Loucy (cell line): ENCODE results near the gene CAVIN3.
"Not testable (repeated sequence)": the region's sequence is repeated elsewhere in the genome, so short reads cannot be mapped to it uniquely, and the experiment has no call there.

Experiments
- H2AFZ ChIP-seq: fragments of 200-600 bp; sonication (generic); 2 replicates; pipeline ENCODE4 v1.6.0; 2016; ENCODE audit warnings: antibody characterized with exemption, mild to moderate bottlenecking, low read length, moderate library complexity
- H3F3A ChIP-seq: fragments of 200-600 bp; 2 replicates; pipeline ENCODE4 v1.6.0; 2016; ENCODE audit warnings: antibody characterized with exemption, low read depth, mild to moderate bottlenecking
- H3K27me3 ChIP-seq: fragments of 200-600 bp; sonication (generic); 2 replicates; pipeline ENCODE4 v1.6.1; 2014; ENCODE audit warnings: low read length, mild to moderate bottlenecking; ENCODE audit not compliant: insufficient read depth, poor library complexity, severe bottlenecking
- H3K36me3 ChIP-seq: fragments of 200-600 bp; sonication (generic); 2 replicates; pipeline ENCODE4 v1.6.1; 2016; ENCODE audit warnings: low read length; ENCODE audit not compliant: insufficient read depth
- H3K4me1 ChIP-seq: fragments of 200-600 bp; sonication (generic); 2 replicates; pipeline ENCODE4 v1.5.1; 2014; ENCODE audit warnings: low read length, mild to moderate bottlenecking; ENCODE audit not compliant: insufficient read depth, poor library complexity, severe bottlenecking
- H3K4me2 ChIP-seq: fragments of 200-600 bp; sonication (generic); 2 replicates; pipeline ENCODE4 v1.6.0; 2014; ENCODE audit warnings: antibody characterized with exemption, low read length, low read depth, mild to moderate bottlenecking; ENCODE audit not compliant: poor library complexity, severe bottlenecking
- H3K4me3 ChIP-seq: fragments of 200-600 bp; sonication (generic); 2 replicates; pipeline ENCODE4 v1.5.1; 2014; ENCODE audit warnings: low read length, mild to moderate bottlenecking, mixed read lengths; ENCODE audit not compliant: poor library complexity, severe bottlenecking
- H3K79me2 ChIP-seq: fragments of 200-600 bp; sonication (generic); 2 replicates; pipeline ENCODE4 v1.6.1; 2014; ENCODE audit warnings: low read length; ENCODE audit not compliant: insufficient read depth
- H3K9ac ChIP-seq: fragments of 200-600 bp; sonication (generic); 2 replicates; pipeline ENCODE4 v1.6.0; 2014; ENCODE audit warnings: mild to moderate bottlenecking, low read depth, low read length, moderate library complexity; ENCODE audit not compliant: poor library complexity, severe bottlenecking
- H3K9me2 ChIP-seq: fragments of 200-600 bp; sonication (generic); replicated peaks from 2 replicates; pipeline ENCODE4 v1.6.1; 2016; ENCODE audit warnings: low read depth, low read length, mixed read lengths
- H3K9me3 ChIP-seq: fragments of 200-600 bp; sonication (generic); 2 replicates; pipeline ENCODE4 v1.6.1; 2014; ENCODE audit warnings: mild to moderate bottlenecking, antibody characterized with exemption, low read length, low read depth; ENCODE audit not compliant: insufficient read depth
- H4K20me1 ChIP-seq: fragments of 200-600 bp; sonication (generic); 2 replicates; pipeline ENCODE4 v1.6.0; 2014; ENCODE audit warnings: antibody characterized with exemption, low read length, mild to moderate bottlenecking; ENCODE audit not compliant: insufficient read depth, poor library complexity, severe bottlenecking
- EZH2phosphoT487 ChIP-seq: fragments of 200-600 bp; IDR thresholded peaks from 2 replicates; pipeline ENCODE4 v1.6.1; 2018; ENCODE audit warnings: antibody characterized with exemption, mild to moderate bottlenecking, moderate library complexity, borderline replicate concordance
- TF ChIP-seq, protein P1 (sequence below): fragments of 200-600 bp; sonication (generic); conservative IDR thresholded peaks from 2 replicates; pipeline ENCODE4 v1.5.1; 2014; ENCODE audit warnings: mild to moderate bottlenecking, antibody characterized with exemption, low read length

The CAVIN3 gene

DNA sequence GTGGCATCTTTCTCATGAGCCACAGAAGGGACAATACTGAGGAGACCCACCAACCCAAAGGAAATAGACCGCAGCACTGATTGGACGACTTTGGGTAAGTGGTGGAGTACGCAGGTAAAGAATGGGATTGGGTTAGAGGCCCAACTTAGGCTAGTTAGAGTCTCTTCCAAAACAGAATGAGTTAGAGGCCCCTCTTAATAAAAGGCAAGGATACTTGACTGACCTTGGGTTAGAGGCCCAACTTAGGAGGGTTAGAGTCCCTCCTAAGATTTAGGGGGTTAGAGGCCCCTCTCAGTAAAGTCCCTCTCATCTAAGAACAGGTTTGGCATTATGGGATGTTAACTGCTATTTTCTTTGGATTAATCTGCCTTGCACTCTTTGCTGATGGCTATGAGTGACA lies 36.1 kb downstream of the CAVIN3 start:
- Histone ChIP-seq H3K9ac (no peak overlapping the region), H3K79me2 (no peaks in the 10 kb centered on the region), H3K27me3 (peaks cover 6% of the 10 kb centered on the region), H3K4me1 (no peaks in the 10 kb centered on the region), H3F3A (no peaks in the 10 kb centered on the region), H3K9me3 (no peaks in the 10 kb centered on the region), H3K4me2 (no peak overlapping the region), H3K9me2 (no peaks in the 10 kb centered on the region), H3K36me3 (no peaks in the 10 kb centered on the region), H4K20me1 (no peaks in the 10 kb centered on the region), H3K4me3 (no peak overlapping the region), H2AFZ (no peak overlapping the region)
- TF ChIP-seq, protein P1, sequence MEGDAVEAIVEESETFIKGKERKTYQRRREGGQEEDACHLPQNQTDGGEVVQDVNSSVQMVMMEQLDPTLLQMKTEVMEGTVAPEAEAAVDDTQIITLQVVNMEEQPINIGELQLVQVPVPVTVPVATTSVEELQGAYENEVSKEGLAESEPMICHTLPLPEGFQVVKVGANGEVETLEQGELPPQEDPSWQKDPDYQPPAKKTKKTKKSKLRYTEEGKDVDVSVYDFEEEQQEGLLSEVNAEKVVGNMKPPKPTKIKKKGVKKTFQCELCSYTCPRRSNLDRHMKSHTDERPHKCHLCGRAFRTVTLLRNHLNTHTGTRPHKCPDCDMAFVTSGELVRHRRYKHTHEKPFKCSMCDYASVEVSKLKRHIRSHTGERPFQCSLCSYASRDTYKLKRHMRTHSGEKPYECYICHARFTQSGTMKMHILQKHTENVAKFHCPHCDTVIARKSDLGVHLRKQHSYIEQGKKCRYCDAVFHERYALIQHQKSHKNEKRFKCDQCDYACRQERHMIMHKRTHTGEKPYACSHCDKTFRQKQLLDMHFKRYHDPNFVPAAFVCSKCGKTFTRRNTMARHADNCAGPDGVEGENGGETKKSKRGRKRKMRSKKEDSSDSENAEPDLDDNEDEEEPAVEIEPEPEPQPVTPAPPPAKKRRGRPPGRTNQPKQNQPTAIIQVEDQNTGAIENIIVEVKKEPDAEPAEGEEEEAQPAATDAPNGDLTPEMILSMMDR: no peak
- no peak for TF ChIP-seq EZH2phosphoT487

DNA sequence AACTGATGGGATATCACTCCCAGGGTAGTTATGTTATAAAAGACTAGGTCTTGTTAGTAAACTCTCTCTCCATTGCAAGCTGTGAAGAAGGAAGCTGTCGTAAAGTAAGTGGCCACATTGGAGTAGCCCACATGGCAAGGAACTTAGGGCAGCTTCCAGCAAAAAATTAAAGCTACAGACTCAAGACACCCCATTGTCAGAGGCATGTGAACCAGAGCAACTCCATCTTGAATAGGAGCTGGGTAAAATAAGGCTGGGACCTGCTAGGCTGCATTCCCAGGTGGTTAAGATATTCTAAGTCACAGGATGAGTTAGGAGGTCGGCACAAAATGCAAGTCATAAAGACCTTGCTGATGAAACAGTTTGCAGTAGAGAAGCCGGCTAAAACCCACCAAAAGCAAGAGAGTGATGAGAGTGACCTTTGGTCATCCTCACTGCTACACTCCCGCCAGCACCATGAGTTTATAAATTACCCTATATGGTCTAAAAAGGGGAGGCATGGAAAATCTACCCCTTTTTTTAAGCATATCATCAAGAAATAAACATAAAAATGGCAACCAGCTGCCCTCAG lies 36.8 kb downstream of the CAVIN3 start:
- Histone ChIP-seq H3K4me2 (no peak overlapping the region), H3K9me2 (no peaks in the 10 kb centered on the region), H3K9ac (no peak overlapping the region), H3K36me3 (no peaks in the 10 kb centered on the region), H3K4me3 (no peak overlapping the region), H3F3A (no peaks in the 10 kb centered on the region), H3K4me1 (no peaks in the 10 kb centered on the region), H4K20me1 (no peaks in the 10 kb centered on the region), H3K9me3 (no peaks in the 10 kb centered on the region), H2AFZ (no peak overlapping the region), H3K27me3 (peaks cover 6% of the 10 kb centered on the region), H3K79me2 (no peaks in the 10 kb centered on the region)
- TF ChIP-seq EZH2phosphoT487: no peak
- TF ChIP-seq, protein P1: no peak

DNA sequence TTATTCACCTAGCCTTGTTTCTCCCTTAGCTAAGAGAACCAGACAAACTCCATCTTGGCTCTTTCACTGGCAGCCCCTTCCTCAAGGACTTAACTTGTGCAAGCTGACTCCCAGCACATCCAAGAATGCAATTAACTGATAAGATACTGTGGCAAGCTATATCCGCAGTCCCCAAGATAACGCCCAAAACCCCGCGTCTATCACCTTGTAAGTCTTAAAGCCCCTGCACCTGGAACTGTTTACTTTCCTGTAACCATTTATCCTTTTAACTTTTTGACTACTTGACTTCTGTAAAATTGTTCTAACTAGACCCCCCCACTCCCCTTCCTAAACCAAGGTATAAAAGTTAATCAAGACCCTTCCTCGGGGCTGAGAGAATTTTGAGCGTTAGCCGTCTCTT lies 39.5 kb downstream of the CAVIN3 start:
- not testable (repeated sequence) for H3K4me1 ChIP-seq, H3K4me3 ChIP-seq, H3F3A ChIP-seq, H4K20me1 ChIP-seq, H3K9me2 ChIP-seq, H3K79me2 ChIP-seq, H3K36me3 ChIP-seq, H3K4me2 ChIP-seq, H3K27me3 ChIP-seq, H3K9ac ChIP-seq, H3K9me3 ChIP-seq, H2AFZ ChIP-seq

DNA sequence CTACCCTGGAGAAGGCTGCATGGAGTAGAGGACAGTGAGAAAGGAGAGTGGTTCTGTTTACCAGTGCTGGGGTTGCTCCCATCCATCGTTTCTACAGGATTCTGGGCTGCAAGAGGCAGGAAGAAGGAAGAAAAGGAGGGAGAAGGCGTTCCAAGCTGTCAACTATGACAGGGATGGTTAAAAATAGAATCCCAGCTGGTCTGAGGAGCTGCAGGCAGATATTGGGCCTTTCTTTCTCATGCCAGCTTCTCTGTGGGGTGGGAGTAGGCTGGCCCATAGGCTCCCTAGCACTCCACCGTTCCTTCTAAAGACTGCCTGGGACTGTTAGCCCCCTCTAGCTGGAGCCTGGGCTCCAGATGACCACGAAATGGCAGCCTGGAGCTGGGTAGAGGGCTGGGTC lies 47.1 kb downstream of the CAVIN3 start:
- H3K4me1 ChIP-seq: no peaks in the 10 kb centered on the region

More for the DNA sequence above, 47.1 kb downstream of the CAVIN3 start:
- Histone ChIP-seq H3K79me2 (no peaks in the 10 kb centered on the region), H3K4me3 (no peak overlapping the region), H3K4me2 (no peak overlapping the region), H3K27me3 (no peaks in the 10 kb centered on the region), H3K36me3 (no peaks in the 10 kb centered on the region), H3K9ac (no peak overlapping the region), H3F3A (no peaks in the 10 kb centered on the region), H2AFZ (peak overlapping the region; percentile 45; the same call in 1 of the 2 replicates), H3K9me2 (no peaks in the 10 kb centered on the region), H4K20me1 (no peaks in the 10 kb centered on the region), H3K9me3 (no peaks in the 10 kb centered on the region)
- TF ChIP-seq EZH2phosphoT487: no peak
- TF ChIP-seq, protein P1: no peak
